SK-N-DZ (cell line): ENCODE measurements around the gene PPT2. TPM values are rescaled to one million over a fixed set of nuclear protein-coding genes. Genes with fewer than 3 reads are reported as not detected.

Experiments
- DNase-seq: peaks from one replicate; pipeline ENCODE4 v3.0.0-alpha.2; 2015; ENCODE audit warnings: low spot score
- polyA plus RNA-seq, 2 experiments: library from polyadenylated mRNA; depleted of rRNA; stranded (reverse); fragments of >200 nt; gene quantifications; 2 replicates each; pipeline ENCODE4 v1.2.3, GENCODE V29; 2014

Gene PPT2, protein sequence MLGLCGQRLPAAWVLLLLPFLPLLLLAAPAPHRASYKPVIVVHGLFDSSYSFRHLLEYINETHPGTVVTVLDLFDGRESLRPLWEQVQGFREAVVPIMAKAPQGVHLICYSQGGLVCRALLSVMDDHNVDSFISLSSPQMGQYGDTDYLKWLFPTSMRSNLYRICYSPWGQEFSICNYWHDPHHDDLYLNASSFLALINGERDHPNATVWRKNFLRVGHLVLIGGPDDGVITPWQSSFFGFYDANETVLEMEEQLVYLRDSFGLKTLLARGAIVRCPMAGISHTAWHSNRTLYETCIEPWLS
- polyA plus RNA-seq (2014; cell fraction: cytosol; rRNA removed) = 37.6 and 39.7 TPM in 2 replicates
- 55.2 and 163 TPM in 2 replicates for polyA plus RNA-seq (2014; cell fraction: nucleus; rRNA removed)

DNA sequence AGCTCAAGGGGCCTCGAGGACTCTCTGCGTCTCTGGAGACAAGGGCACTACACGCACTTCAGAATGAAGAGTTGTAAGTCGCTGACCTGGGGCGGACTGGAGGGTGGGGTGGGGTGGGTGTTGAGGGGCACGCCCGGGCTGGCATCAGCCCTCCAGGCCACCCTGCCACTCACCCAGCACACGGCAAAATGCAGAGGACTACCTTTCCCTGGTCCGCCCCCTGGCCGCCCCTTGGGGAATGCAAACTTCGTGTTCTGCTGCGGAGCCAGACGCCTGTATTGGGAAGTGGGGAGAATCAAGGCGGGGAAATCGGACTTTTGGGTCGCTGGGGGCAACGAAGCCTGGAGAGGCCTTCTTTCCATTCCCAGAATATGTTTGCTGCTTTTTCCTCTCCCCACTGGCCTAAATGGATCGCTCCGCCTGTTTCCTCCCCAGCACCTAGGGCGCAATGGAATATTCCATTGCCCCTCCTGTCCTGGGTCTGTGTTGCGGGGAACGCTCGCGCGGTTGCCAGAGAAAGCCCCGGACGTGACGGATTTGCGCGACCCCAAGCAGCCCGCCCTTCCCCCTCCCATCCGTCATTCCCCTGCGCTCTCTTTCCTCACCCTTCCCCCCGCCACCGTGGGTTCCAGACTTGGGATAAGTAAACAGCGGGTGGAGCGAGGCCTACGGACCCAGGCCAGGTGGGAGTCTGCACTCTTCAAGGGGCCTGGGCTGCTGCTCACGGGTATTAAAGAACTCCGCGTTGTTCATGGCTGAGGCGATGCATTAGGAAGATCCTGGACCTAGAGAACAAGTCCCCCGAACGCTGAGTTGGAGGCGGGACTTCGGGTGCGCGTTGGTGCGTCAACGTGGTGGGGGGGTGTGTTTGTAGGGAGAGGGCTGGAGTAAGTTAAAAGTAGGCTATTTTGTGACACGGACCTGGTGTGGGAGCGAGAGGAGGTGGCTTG, at the start of gene PPT2:
Gene PPT2, plus strand, starts transcription at position 578 of the 950 bp plus-strand sequence. CDS start 454 bp downstream, outside the sequence.
- DNase-seq = peak; percentile 91

DNA sequence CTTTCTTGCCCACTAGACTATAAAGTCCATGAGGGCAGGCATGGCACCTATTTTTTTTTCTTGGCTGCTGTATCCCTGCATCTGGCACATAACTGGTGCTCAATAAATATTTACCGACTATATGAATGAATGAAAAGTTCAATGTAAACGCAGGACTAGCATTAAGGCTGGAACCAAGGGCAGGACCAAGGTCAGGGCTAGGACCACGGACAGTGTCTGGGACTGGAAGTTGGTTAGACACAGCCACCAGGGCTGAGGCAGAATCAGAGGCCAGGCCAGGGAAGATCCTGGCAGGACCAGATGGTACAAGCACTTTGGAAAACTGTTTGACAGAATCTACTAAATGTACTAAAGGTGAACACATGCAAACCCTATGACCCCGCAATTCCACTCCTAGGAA, 48.5 kb upstream of the PPT2 start:
- no peak for DNase-seq

DNA sequence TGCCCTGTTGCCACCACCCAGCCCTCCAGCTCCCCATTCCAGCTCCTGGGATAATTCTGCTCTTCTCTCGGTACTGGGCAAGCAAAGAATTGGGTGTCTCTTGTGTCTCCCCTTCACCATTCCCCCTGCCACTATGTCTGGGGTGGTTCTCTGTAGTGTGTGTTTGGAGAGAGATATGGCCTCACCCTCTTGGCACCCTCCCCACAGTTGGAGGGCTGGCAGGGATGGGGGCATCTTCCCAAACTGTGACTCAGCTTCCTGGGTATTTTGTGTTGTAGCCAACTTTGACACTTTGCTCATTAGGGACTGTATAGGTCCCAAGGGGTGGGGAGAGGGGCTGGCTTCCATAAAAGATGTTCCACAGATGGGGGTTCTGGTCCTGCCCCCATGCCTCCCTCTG, 46.5 kb upstream of the PPT2 start:
- no peak for DNase-seq

GRCh38 chr6:32108094-32108627, 45.8 kb upstream of the PPT2 start:
- DNase-seq = no peak

- no peak for DNase-seq
Measured at GRCh38 chr6:32108727-32109113, 45.2 kb upstream of the PPT2 start.

DNA sequence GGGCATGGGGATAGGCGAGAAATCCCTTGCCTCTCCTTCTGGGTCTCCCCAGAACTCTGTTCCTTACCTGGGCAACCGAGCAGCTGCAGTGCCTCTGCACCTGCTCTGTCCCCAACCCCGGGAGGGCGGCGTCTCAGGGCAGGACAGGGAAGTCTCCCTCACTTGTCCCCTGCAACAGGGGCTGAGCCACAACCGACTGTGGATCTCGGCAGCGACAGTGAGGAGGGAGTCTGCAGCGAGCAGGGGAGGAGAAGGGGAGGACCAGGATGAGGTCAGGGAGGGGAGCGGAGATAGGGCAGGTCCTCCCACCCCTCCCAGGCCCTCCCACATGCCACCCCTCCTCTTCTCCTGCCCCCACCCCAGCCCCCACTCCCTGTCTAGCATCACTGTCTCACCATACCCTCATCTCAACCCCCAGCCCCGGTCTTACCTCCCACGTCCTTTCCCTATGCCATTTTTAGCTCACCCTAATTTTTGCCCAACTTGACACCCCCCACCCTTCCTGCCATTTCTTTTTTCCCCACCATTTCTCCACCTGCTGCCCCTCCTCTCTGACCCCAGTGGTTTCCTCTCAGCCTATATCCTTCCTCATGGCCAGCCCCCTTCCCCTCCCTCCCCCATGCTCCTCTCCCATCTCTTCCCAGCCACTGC, 44.7 kb upstream of the PPT2 start, which contains the start of gene TNXB:
Gene TNXB, minus strand, starts transcription at position 225 of the 651 bp plus-strand sequence. CDS start 11,140 bp downstream, outside the sequence.
- no peak for DNase-seq

DNA sequence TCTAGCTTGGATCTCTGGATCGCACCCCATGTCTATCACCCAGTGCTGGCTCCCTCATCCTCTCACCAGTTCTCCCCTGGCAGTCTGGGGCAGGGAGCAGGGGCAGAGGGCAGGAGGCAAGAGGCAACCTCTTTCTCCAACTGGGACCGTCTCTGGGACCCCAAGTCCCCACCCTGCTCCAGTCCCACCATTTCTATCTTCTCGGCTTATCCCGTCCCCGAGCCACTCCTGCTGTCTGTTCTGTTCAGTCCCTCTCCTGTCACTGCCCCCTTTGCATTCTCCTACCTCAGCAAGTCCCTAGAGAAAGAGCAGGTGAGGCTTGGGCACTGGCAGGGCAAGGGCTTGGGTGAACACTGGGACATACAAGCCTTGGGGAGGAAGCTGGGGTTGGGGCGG, 44.2 kb upstream of the PPT2 start:
- DNase-seq = no peak

DNA sequence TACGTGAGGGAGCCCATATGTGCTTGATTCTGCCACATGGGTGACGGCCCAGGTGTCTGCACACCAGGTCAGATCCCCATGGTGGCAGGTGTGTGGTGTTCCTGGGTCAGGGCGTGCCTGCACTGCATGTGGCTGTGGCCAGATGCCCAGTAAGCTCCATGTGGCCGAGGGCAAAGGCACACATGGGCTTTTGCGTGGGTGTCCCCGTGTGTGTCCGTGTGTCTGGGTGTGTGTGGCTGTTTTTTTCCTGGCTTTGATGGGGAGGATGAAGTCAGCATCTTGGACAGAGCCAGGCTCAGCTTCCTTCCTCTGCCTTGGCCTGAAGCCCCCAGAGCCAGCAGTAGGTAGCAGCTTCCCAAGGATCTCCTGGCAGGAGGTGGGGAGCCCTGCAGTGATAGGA, 43.3 kb upstream of the PPT2 start:
- DNase-seq = no peak

GRCh38 chr6:32111424-32112066, 42.4 kb upstream of the PPT2 start:
- DNase-seq = no peak

- DNase-seq = no peak
Measured at GRCh38 chr6:32112431-32112980, 41.4 kb upstream of the PPT2 start.

- DNase-seq = no peak
Measured at GRCh38 chr6:32113386-32114352, 40.3 kb upstream of the PPT2 start.

DNA sequence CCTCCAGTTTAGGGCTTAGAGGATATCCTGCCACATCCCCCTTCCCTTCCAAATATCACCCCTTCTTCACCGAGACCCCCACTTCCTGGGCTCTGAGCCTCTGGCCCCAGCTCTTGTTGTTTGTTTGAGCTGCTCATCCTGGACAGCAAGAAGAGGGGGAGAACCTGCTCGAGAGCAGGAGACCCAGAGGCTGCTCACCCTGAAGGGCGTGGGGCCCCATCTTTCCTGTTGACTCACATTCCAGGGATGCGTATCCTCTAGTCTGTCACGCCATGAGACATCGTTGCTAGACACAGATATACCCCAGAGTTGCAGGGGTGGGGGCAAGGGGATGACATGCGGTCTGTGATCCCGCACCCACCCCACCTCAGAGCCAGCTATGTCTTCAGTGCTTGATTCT, 39.1 kb upstream of the PPT2 start:
- DNase-seq = no peak

DNA sequence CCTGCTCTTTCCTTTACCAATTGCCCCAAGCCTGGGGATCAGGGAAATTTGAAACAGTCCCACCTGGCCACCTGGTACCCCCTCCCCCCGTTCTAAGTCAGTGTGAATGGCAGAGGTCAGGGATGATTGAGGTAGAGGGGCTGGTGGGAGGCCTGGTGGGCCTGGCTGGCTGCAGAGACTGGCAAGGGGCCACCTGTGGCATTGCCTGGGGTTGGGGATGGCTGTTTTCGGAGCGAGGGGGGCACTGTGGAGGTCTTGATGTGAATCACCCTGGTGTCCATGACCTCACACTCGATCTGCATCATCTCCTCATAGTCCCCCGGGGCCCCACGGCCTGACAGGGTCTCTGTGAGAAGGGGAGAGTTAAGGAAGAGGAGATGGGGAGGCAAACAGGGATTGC, 38.3 kb upstream of the PPT2 start:
- DNase-seq = no peak

GRCh38 chr6:32116674-32117073, 37.3 kb upstream of the PPT2 start:
- no peak for DNase-seq

DNA sequence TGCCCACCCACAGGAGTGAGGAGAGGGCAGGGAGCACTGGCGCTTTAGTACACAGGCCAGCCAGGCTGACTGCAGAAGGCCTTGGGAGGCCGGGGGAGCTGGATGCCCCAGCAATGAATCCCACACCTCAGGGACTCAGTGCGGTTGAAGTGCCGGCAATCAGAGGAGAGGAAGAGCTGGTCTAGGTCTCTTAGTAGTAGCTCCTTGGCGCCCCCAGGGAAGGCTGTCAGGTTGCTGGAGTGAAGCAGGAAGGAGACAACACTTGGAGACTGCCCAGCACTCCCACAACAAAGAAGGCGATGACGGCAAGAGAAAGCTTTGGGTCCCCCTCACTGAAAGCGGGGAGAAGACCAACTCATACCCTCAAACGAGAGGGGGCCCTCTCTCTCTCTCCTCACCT, 36.5 kb upstream of the PPT2 start:
- DNase-seq = no peak

DNA sequence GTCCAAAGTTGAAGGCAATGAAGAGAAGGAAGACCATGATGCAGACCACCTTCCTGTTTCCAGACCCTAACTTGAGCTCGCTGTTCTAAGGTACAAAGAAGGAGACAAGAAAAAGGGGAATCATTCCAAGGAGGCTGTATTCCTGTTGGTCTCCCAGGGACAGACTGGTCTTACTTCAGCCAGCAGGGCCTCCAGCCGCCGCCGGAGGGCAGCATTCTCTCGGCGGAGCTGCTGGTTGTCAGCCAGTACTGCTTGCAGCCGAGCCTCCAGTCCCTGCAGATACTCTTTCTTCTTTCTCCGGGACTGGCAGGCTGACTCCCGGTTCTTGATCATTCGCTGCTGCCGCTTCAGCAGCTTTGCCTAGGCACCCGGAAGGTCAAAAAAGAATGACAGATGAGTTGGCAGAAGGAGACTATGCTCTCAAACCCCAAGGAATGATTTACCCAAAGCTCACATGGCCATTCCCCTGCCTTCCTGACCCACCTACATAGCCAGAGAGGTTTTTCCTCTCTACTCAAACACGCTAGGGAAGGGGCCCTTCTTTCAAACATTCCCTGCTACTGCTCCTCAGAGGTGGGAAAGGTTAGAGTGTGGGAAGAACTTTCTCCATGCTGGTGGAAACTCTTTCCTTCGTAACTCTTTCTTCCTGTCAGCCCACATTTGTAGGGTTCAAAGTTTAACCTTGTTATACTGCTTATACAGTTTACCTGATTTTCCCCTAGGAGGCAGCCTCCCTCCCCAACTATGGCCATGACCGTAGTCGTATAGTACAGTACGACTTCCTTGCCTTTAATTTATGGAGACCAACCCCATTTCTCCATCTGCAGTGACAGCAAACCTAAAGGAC, 34.9 kb upstream of the PPT2 start:
- peak; percentile 73 for DNase-seq

- DNase-seq = no peak
Measured at GRCh38 chr6:32120573-32121059, 33.3 kb upstream of the PPT2 start.

GRCh38 chr6:32123681-32124080, 30.3 kb upstream of the PPT2 start:
- no peak for DNase-seq

- DNase-seq = no peak
Measured at GRCh38 chr6:32126880-32127279, 27.1 kb upstream of the PPT2 start.
